ENCODE measurements around the gene TOR1AIP1.

TOR1AIP1 gene

DNA sequence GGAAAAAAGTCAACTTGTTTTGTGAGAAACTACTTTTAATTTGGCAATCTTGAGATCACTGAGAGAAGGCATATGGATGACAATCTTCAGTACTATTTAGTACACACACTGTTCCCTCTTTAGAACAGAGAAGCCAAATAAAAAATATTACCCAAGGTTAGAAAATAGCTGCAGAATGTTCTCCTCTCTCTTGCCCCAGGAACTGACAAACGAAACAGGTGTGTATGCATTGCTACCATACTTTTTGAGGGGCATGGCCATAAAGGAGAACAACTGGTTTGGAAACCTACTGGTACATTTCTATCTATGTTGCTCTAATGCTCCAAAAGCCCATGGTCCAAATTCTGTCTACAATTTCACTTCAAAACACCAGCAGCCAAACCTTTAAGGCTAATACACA is 10.1 kb upstream of the TOR1AIP1 start:
- no peak for TF ChIP-seq ZNF274 (IDR thresholded peaks at IDR 0.05; ENCODE audit: low read depth, low read length)
- H3K4me3 ChIP-seq (ENCODE audit: low read length): no peak overlapping the region

DNA sequence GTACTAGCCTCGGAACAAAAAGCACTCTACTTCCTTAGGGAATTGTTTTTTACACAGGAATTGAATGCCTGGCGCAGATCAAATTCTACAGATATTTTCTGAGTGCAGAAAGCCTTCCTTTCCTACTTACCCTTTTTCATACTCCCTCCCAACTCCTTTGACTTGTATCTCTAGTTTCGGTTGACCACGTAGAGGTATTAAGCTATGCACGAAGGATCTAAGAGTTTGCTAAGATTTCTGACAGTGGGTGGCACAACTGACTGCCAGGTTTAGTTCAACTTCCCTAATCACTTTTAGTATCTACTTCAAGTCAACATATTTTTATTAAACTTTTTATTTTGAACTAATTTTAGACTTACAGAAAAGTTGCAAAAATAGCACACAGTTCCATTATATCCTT is 9.5 kb upstream of the TOR1AIP1 start:
- no peak for TF ChIP-seq ZNF274 (IDR thresholded peaks at IDR 0.05; ENCODE audit: low read depth, low read length)
- no peak overlapping the region for H3K4me3 ChIP-seq (ENCODE audit: low read length)

DNA sequence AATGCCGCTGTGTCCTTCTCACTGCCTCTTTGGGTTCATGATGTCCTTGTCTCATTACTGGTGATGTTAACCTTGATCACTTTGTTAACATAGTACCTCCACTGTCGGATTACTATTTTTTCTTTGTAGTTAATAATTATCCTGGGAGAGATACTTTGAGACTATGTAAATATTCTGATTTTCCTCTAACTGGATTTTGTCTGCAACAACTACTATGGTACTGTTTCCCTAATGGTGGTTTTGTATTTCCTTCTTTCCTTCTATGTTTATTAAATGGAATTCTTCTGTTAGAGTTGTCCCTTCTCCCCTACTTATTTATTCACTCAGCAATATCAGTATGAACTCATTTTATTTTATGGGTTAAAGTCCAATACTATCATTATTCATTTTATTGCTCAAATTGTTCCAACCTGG is 8.6 kb upstream of the TOR1AIP1 start:
- no peak for TF ChIP-seq ZNF274 (IDR thresholded peaks at IDR 0.05; ENCODE audit: low read depth, low read length)
- no peak overlapping the region for H3K4me3 ChIP-seq (ENCODE audit: low read length)

- H3K4me3 ChIP-seq (ENCODE audit: low read length): peak overlapping the region; percentile 99; the same call in 1 of the 2 replicates
- TF ChIP-seq ZNF274 (IDR thresholded peaks at IDR 0.05; ENCODE audit: low read depth, low read length): no peak
Measured at GRCh38 chr1:179875596-179876299, 6.3 kb upstream of the TOR1AIP1 start.

- peak overlapping the region; percentile 99; the same call in 1 of the 2 replicates for H3K4me3 ChIP-seq (ENCODE audit: low read length)
- TF ChIP-seq ZNF274 (IDR thresholded peaks at IDR 0.05; ENCODE audit: low read depth, low read length): no peak
Measured at GRCh38 chr1:179876300-179876715, 5.8 kb upstream of the TOR1AIP1 start.

DNA sequence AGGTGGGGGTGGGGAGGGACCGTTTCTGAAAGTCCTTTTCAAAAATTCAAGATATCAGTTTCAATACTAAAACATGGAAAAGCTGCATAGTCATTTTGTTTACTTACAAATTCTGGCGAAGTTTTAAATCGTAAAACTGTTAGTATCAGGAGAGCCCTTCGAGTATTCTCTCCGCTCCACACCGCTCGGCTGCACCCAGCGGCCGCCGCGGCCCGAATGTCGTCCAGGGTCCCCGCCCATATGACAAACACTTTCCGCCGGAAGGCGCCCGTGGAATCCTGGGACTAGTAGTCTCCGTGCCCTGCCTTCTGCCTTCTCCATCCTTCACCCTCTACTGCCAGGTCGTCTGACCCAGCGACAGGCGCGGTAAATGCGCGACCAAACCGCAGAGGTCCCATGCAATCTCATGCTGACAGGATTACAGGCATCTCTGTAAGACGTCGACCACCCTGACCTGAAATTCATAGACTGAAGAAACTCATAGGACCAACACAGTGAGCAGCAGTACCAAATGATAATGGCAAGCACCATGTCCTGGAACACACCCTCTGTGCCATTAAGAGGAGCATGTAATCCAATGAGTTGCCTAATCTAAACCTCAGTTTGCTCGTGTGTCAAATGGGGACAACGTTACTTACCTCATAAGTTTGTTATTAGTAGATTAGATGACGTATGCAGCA is 4.4 kb upstream of the TOR1AIP1 start, which contains the start of gene TOR1AIP2:
TOR1AIP2 (minus strand) TSS at position 218 of the 680 bp plus-strand sequence. CDS start 25,138 bp downstream, outside the sequence.
- H3K4me3 ChIP-seq (ENCODE audit: low read length): peak within 1 kb of the TSS; percentile 99
- TF ChIP-seq ZNF274 (IDR thresholded peaks at IDR 0.05; ENCODE audit: low read depth, low read length): no peak

- TF ChIP-seq ZNF274 (IDR thresholded peaks at IDR 0.05; ENCODE audit: low read depth, low read length): no peak
- no peak overlapping the region for H3K4me3 ChIP-seq (ENCODE audit: low read length)
Measured at GRCh38 chr1:179879797-179880196, 2.3 kb upstream of the TOR1AIP1 start.

GRCh38 chr1:179881642-179882252 is 338 bp upstream of the TOR1AIP1 start:
- H3K4me3 ChIP-seq (ENCODE audit: low read length): peak overlapping the region; percentile 63
- TF ChIP-seq ZNF274 (IDR thresholded peaks at IDR 0.05; ENCODE audit: low read depth, low read length): no peak

DNA sequence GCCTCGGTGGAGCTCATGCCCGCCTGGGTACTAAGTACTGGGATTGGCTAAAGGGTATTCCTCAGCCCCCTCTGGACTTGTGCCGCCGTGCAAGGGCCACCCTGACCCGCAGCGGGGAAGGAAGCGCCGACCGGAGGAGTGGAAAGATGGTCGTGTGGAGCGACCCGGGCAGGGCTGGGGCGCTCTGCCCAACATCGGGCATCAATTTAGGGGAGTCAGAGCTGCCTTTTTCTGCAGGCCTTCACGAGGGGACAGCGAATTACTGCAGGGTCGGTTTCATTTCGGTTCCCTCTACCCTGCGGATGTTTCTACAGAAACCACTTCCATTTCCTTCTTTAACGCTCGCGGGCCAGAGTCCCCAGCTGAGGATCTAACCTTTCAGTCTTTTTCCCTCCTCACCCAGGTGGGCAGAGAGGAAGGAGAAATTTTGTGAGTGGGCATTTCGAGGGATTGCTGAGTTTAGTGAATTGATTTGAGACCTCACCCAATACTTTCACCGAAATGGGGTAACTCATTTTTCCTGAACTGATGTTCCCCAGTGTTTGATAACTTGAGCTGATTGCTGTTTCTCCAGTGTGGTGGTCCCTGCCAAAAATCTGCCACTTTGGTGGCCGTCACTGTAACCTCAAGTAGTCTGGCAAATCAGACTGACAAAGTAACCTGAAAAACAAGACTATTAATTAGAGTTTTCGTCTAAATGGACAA is 1.1 kb downstream of the TOR1AIP1 start:
- peak overlapping the region; percentile 89 for H3K4me3 ChIP-seq (ENCODE audit: low read length)
- TF ChIP-seq ZNF274 (IDR thresholded peaks at IDR 0.05; ENCODE audit: low read depth, low read length): no peak

- peak overlapping the region; percentile 89 for H3K4me3 ChIP-seq (ENCODE audit: low read length)
- no peak for TF ChIP-seq ZNF274 (IDR thresholded peaks at IDR 0.05; ENCODE audit: low read depth, low read length)
Measured at GRCh38 chr1:179883745-179884138, 1.7 kb downstream of the TOR1AIP1 start.

DNA sequence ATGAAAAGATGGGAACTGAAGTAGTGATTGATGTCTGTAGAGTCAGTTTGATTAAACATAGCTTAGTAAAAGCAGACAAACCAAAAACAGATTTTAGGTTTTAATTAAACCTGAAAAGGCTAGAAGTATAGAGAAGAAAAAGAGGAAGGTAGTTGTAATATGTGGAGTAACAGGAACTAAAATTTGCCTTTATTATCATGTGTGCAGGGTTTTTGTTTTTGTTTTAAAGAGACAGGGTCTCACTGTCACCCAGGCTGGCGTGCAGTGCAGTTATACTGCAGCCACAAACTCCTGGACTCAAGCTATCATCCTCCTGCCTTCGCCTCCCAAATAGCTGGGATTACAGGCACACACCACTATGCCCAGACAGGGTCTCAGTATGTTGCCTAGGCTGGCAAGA is 6.0 kb downstream of the TOR1AIP1 start:
- H3K4me3 ChIP-seq (ENCODE audit: low read length): no peak overlapping the region
- no peak for TF ChIP-seq ZNF274 (IDR thresholded peaks at IDR 0.05; ENCODE audit: low read depth, low read length)

DNA sequence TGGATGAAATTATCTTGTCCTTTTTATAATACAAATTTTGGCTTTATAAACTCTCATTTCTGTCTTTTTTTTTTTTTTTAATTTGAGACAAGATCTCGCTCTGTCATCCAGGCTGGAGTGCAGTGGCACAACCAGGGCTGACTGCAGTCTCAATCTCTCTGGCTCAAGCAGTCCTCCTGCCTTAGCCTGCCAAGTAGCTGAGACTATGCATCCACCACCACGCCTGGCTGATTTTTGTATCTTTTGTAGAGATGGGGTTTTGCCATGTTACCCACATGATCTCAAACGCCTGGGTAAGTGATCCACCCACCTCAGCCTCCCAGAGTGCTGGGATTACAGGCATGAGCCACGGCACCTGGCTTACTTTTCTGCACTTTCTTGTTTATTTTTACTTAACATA is 7.5 kb downstream of the TOR1AIP1 start:
- H3K4me3 ChIP-seq (ENCODE audit: low read length): no peak overlapping the region
- no peak for TF ChIP-seq ZNF274 (IDR thresholded peaks at IDR 0.05; ENCODE audit: low read depth, low read length)

DNA sequence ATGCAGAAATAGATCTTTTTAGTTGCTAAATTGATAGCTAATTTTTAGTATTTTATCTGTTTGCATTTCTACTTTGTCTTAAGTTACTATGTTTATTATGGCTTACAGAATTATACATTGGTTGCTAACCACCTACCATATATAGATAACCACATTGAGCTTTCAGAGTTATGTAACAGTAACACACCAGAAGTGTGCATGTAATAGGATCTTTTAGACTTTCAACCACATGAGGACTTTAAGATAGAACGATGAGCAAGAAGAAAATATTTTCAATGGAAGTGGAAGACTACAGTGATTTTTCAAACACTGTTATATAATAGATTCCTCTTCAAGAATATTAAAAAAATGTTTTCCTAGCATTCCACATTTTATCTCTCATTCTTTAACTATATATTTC is 28.8 kb downstream of the TOR1AIP1 start:
- no peak for TF ChIP-seq ZNF274 (IDR thresholded peaks at IDR 0.05; ENCODE audit: low read depth, low read length)
- H3K4me3 ChIP-seq (ENCODE audit: low read length): no peak overlapping the region

DNA sequence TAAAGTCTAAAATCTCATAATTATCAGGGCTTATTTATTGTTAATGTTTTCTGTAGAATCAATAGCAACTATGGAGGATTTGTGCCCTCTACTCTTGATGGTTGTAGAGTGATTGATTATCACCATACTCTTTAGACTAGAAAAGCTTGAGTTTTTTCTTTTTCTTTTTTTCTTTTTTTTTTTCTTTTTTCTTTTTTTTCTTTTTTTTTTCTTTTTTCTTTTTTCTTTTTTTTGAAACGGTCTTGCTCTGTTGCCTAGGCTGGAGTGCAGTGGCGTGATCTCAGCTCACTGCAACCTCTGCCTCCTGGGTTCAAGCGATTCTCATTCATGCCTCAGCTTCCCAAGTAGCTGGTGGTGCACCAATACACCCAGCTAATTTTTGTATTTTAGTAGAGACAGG is 29.7 kb downstream of the TOR1AIP1 start:
- no peak for TF ChIP-seq ZNF274 (IDR thresholded peaks at IDR 0.05; ENCODE audit: low read depth, low read length)

More for the DNA sequence above, 29.7 kb downstream of the TOR1AIP1 start:
- H3K4me3 ChIP-seq (ENCODE audit: low read length): no peak overlapping the region
